RWPE1 (cell line): ENCODE results near the gene PDHB.
A peak's percentile ranks its signal among the peaks of the same experiment; 100 is the strongest.

Source experiments
- CTCF ChIA-PET: fragments of 350-600 bp; sonication (Branson Sonifier 250); formaldehyde crosslinking; extraction: SDS; loops from one replicate; lab custom pipeline; 2021; lab: Yijun Ruan, JAX
- POLR2A ChIA-PET: fragments of 400-600 bp; formaldehyde crosslinking; extraction: SDS; loops from one replicate; lab custom pipeline; 2020; ENCODE audit warnings: antibody characterized with exemption; ENCODE audit not compliant: low non-redundant PET; lab: Yijun Ruan, JAX
- DNase-seq: peaks from one replicate; pipeline ENCODE4 v3.0.0; 2012; ENCODE audit warnings: low spot score
- H3K27ac ChIP-seq: fragments of 450-650 bp; 2 replicates; pipeline ENCODE4 v1.5.1; 2017
- TF ChIP-seq, protein P1 (sequence below): fragments of 450-650 bp; conservative IDR thresholded peaks from 2 replicates; pipeline ENCODE4 v1.5.1; 2017; ENCODE audit warnings: low read depth, mild to moderate bottlenecking

Gene PDHB

DNA sequence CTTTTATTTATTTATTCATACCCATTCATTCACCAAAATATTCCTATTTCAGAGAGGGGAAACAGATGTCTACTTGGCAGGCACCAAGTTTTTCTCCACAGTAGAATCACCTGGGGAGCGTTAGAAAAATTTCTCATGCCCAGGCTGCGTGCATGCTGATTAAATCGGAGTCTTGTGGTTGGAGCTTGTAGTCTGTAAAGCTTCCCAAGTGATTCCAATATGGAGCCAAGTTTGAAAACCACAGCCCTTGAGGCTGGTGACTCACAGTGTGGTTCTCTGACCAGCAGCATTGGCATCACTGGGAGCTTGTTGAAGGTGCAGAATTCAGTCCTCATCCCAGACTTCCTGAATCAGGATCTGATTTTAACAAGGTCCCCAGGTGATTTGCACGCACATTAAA, 49.7 kb downstream of the PDHB start:
- H3K27ac ChIP-seq, result peak overlapping the region; percentile 72
- ChIA-PET POLR2A (no interaction called here), CTCF (no interaction called here)
- TF ChIP-seq, protein P1, sequence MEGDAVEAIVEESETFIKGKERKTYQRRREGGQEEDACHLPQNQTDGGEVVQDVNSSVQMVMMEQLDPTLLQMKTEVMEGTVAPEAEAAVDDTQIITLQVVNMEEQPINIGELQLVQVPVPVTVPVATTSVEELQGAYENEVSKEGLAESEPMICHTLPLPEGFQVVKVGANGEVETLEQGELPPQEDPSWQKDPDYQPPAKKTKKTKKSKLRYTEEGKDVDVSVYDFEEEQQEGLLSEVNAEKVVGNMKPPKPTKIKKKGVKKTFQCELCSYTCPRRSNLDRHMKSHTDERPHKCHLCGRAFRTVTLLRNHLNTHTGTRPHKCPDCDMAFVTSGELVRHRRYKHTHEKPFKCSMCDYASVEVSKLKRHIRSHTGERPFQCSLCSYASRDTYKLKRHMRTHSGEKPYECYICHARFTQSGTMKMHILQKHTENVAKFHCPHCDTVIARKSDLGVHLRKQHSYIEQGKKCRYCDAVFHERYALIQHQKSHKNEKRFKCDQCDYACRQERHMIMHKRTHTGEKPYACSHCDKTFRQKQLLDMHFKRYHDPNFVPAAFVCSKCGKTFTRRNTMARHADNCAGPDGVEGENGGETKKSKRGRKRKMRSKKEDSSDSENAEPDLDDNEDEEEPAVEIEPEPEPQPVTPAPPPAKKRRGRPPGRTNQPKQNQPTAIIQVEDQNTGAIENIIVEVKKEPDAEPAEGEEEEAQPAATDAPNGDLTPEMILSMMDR, result no peak
- DNase-seq, result peak; percentile 65

DNA sequence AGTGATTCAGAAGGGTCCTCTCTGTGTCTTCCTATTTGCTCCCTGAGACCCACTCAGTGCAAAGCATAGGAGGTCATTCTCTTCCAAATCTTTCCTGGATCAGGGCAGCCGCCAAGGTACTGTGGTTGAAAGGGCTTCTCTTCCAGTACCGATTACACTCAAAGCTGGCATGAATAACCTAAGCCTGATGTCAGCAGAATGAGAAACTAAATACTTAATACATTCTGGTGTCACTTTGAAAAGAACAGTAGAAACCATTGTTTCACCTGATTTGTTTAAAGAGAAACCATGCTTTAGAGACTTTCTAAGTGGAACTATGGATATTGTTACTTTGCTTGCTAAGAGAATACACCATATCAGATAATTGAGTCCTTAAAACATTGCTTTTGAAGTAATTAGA, 50.2 kb downstream of the PDHB start:
- DNase-seq, result no peak
- CTCF ChIA-PET, result no interaction called here
- TF ChIP-seq, protein P1, result no peak
- peak overlapping the region; percentile 70 for H3K27ac ChIP-seq
- POLR2A ChIA-PET, result no interaction called here

DNA sequence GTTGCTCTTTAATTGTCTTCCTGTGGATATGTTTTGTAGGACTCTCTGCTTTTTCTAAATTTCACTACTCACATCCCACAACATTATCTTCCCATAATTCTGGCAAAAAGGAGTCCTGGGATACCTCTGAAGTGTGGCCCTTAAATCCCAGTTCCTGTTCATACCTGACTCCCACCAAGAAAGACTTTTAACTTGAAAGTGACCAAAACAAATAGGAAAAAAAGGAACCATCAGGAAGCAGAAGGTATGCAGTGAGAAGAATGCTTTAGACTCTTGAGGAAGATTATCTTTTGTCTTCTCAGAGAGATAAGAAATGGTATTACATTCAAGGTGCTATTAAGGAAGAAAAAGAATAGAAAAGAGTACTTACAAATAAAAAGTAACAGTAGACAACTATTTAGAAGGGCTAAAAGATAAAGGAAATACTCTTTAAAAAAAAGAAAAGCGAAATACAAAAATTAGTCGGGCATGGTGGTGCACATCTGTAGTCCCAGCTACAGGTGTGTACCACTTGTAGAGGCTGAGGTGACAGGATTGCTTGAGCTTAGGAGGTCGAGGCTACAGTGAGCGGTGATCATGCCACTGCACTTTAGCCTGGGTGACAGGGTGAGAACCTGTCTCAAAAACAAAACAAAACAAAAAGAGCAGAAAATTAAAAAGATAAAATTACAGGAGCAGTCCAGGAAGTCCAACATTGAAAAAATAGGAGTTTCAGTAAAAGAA, 54.1 kb downstream of the PDHB start:
- H3K27ac ChIP-seq, result no peak overlapping the region
- ChIA-PET POLR2A (no interaction called here), CTCF (no interaction called here)
- TF ChIP-seq, protein P1, result no peak
- DNase-seq, result no peak

DNA sequence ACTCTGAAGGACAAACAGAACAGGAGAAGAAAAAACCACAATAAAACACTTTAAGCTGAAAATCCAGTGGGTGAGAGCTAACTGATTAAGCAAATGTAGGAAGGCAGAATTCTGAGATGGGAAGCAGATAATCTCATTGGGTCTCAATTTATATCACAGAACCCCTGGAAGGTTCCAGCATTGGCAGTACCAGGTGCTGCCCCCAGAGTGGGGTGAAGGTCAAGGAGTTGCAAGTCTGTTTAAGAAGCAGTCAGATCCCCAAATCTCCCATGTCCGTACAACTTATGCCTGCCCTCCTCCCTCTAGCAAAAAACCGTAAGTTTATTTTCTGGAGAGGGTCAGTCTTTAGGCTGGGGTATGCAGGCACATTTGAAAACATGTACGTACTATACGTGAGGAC, 55.9 kb downstream of the PDHB start:
- no peak overlapping the region for H3K27ac ChIP-seq
- DNase-seq, result no peak
- TF ChIP-seq, protein P1, result no peak
- ChIA-PET CTCF (no interaction called here), POLR2A (no interaction called here)
